ENCODE data around the gene PMEPA1. TPM values are rescaled to one million over a fixed set of nuclear protein-coding genes. Genes with fewer than 3 reads are reported as not detected.

The PMEPA1 gene
- total and polyA plus RNA-seq, 4 donors: 0.61 to 1.5 (median 1.1) TPM

- H3K4me3 ChIP-seq (ENCODE audit: low read depth in 1 of 3, low read length in 3 of 3): no peak within 1 kb of the TSS
- no peaks in the 10 kb centered on the region for H3K27me3 ChIP-seq (ENCODE audit: control insufficient read depth in 4 of 4, insufficient read depth in 4 of 4, low read length in 3 of 4)
- peak within 1 kb of the TSS; percentile 10 to 39 for H3K27ac ChIP-seq (ENCODE audit: low read depth in 1 of 2, low read length in 2 of 2)
- H3K36me3 ChIP-seq (ENCODE audit: control insufficient read depth in 4 of 4, insufficient read depth in 3 of 4, low read depth in 1 of 4, low read length in 3 of 4): no peaks in the 10 kb centered on the region
- no peak within 1 kb of the TSS for H3K9ac ChIP-seq (ENCODE audit: low read depth in 1 of 2, low read length in 2 of 2)
- no peaks in the 10 kb centered on the region for H3K4me1 ChIP-seq (ENCODE audit: control insufficient read depth in 4 of 4, insufficient read depth in 4 of 4, low read length in 3 of 4)
- no peak for TF ChIP-seq RAD21 (IDR thresholded peaks at IDR 0.05)
- TF ChIP-seq, protein P1, sequence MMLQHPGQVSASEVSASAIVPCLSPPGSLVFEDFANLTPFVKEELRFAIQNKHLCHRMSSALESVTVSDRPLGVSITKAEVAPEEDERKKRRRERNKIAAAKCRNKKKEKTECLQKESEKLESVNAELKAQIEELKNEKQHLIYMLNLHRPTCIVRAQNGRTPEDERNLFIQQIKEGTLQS (IDR thresholded peaks at IDR 0.05): no peak
- no peak for TF ChIP-seq YY1 (IDR thresholded peaks at IDR 0.05)
- no peak for TF ChIP-seq RXRA (IDR thresholded peaks at IDR 0.05)
- WGBS: 55% methylated on average over 18 of the region's 18 CpGs
- peaks cover 0 to 10% (median 7%) of the 10 kb centered on the region in 4 donors for H3K9me3 ChIP-seq (ENCODE audit: control insufficient read depth in 4 of 4, low read length in 3 of 4)
- no peak for DNase-seq (ENCODE audit: low spot score)
These were observed 89.4 kb downstream of the PMEPA1 start, which contains the start of gene ZBP1 for GRCh38 chr20:57620274-57620990. Gene ZBP1, minus strand, starts transcription at chr20:57620426. Its CDS starts 131 bp downstream, at chr20:57620295.

DNA sequence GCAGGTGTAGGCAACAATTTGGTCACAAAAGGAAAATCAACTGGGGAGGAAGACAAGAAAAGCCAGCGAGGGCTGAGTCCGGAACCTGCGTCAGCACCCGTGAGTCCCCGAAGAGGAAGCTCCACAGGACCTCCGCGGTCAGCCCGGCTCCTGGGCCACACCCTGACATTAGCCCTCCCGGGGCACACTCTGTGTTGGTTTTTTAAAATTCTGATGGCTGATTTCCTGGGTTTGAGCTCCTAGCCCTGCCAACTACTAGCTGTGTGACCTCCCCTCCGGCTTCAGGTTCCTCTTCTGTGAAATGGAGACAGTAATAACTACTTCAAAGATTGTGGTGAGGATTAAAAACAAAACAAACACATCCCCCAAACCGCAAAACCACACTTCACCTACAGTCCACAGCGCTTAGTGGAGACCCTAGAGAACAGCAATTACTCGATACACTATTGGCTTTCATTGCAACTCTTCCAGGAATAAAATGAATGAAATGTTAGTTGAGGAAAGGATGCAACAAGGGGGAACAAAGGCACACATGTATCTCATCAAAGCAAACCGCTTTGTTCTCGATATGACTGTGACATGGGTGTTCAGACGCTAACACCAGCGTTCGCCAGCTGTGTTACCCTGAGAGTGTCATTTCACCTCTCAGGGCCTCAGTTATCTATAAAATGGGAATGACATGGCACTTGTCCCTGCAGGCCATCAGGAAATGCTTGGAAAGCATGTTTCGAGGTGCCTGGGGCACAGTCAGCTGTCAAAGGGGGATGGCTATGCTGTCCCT lies 90.6 kb downstream of the PMEPA1 start:
- no peaks in the 10 kb centered on the region for H3K36me3 ChIP-seq (ENCODE audit: control insufficient read depth in 4 of 4, insufficient read depth in 3 of 4, low read depth in 1 of 4, low read length in 3 of 4)
- 64% methylated on average over 19 of the region's 19 CpGs for WGBS

More for the DNA sequence above, 90.6 kb downstream of the PMEPA1 start:
- peaks cover 0 to 2% (median 0%) of the 10 kb centered on the region in 4 donors for H3K9me3 ChIP-seq (ENCODE audit: control insufficient read depth in 4 of 4, low read length in 3 of 4)
- no peaks in the 10 kb centered on the region for H3K27me3 ChIP-seq (ENCODE audit: control insufficient read depth in 4 of 4, insufficient read depth in 4 of 4, low read length in 3 of 4)
- DNase-seq (ENCODE audit: low spot score): no peak
- no peak overlapping the region for H3K9ac ChIP-seq (ENCODE audit: low read depth in 1 of 2, low read length in 2 of 2)
- H3K4me3 ChIP-seq (ENCODE audit: low read depth in 1 of 3, low read length in 3 of 3): no peak overlapping the region
- no peaks in the 10 kb centered on the region for H3K4me1 ChIP-seq (ENCODE audit: control insufficient read depth in 4 of 4, insufficient read depth in 4 of 4, low read length in 3 of 4)
- peak overlapping the region; percentile 10 to 39 for H3K27ac ChIP-seq (ENCODE audit: low read depth in 1 of 2, low read length in 2 of 2)
- TF ChIP-seq CTCF (IDR thresholded peaks at IDR 0.05; ENCODE audit: low read depth, low read length, missing input control): no peak
- TF ChIP-seq NR2F2 (IDR thresholded peaks at IDR 0.05): no peak
- no peak for TF ChIP-seq JUND (IDR thresholded peaks at IDR 0.05)
- TF ChIP-seq FOXA2 (IDR thresholded peaks at IDR 0.05): no peak
- no peak for TF ChIP-seq YY1 (IDR thresholded peaks at IDR 0.05)
- no peak for TF ChIP-seq REST (IDR thresholded peaks at IDR 0.05)
- no peak for TF ChIP-seq SP1 (IDR thresholded peaks at IDR 0.05)
- no peak for TF ChIP-seq TAF1 (conservative IDR thresholded peaks at IDR 0.05)
- no peak for TF ChIP-seq MAX (IDR thresholded peaks at IDR 0.05)
- TF ChIP-seq, protein P1 (IDR thresholded peaks at IDR 0.05): no peak
- no peak for TF ChIP-seq RXRA (IDR thresholded peaks at IDR 0.05)
- no peak for TF ChIP-seq HNF4A (conservative IDR thresholded peaks at IDR 0.05)
- no peak for TF ChIP-seq GABPA (IDR thresholded peaks at IDR 0.05 in 1 of 2, conservative IDR thresholded peaks at IDR 0.05 in 1 of 2)
- no peak for TF ChIP-seq FOXA1 (IDR thresholded peaks at IDR 0.05)
- TF ChIP-seq EGR1 (IDR thresholded peaks at IDR 0.05; ENCODE audit: low read depth in 2 of 2): no peak
- TF ChIP-seq HNF4G (IDR thresholded peaks at IDR 0.05): no peak
- no peak for TF ChIP-seq RAD21 (IDR thresholded peaks at IDR 0.05)
- TF ChIP-seq, protein P2, sequence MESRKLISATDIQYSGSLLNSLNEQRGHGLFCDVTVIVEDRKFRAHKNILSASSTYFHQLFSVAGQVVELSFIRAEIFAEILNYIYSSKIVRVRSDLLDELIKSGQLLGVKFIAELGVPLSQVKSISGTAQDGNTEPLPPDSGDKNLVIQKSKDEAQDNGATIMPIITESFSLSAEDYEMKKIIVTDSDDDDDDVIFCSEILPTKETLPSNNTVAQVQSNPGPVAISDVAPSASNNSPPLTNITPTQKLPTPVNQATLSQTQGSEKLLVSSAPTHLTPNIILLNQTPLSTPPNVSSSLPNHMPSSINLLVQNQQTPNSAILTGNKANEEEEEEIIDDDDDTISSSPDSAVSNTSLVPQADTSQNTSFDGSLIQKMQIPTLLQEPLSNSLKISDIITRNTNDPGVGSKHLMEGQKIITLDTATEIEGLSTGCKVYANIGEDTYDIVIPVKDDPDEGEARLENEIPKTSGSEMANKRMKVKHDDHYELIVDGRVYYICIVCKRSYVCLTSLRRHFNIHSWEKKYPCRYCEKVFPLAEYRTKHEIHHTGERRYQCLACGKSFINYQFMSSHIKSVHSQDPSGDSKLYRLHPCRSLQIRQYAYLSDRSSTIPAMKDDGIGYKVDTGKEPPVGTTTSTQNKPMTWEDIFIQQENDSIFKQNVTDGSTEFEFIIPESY (IDR thresholded peaks at IDR 0.05): no peak
